ENCODE results near the gene ZNF69.
"Not testable (repeated sequence)": the region's sequence is repeated elsewhere in the genome, so short reads cannot be mapped to it uniquely, and the experiment has no call there.

Gene ZNF69

GRCh38 chr19:11887234-11887610 lies 360 bp upstream of the ZNF69 start:
- TF ChIP-seq, protein P1, sequence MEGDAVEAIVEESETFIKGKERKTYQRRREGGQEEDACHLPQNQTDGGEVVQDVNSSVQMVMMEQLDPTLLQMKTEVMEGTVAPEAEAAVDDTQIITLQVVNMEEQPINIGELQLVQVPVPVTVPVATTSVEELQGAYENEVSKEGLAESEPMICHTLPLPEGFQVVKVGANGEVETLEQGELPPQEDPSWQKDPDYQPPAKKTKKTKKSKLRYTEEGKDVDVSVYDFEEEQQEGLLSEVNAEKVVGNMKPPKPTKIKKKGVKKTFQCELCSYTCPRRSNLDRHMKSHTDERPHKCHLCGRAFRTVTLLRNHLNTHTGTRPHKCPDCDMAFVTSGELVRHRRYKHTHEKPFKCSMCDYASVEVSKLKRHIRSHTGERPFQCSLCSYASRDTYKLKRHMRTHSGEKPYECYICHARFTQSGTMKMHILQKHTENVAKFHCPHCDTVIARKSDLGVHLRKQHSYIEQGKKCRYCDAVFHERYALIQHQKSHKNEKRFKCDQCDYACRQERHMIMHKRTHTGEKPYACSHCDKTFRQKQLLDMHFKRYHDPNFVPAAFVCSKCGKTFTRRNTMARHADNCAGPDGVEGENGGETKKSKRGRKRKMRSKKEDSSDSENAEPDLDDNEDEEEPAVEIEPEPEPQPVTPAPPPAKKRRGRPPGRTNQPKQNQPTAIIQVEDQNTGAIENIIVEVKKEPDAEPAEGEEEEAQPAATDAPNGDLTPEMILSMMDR (IDR thresholded peaks at IDR 0.05): no peak
- no peaks in the 10 kb centered on the region for H3K9me3 ChIP-seq
- H3K27ac ChIP-seq: peak overlapping the region; percentile 93 to 95
- no peak for DNase-seq
- H3K4me3 ChIP-seq: peak overlapping the region; percentile 75 to 87
- H3K4me1 ChIP-seq: peaks cover 0 to 17% (median 7%) of the 10 kb centered on the region in 4 donors
- intact Hi-C loops (cut with DNase I; ENCODE audit: low total_unique reads): loop anchor here (10.0 kb wide), 1 partner anchor 92 kb away; the partner anchor contains the start of gene ZNF491
- H3K36me3 ChIP-seq: no peaks in the 10 kb centered on the region
- H3K27me3 ChIP-seq: no peaks in the 10 kb centered on the region

GRCh38 chr19:11889901-11890300 lies 2.3 kb downstream of the ZNF69 start:
- not testable (repeated sequence) for H3K9me3 ChIP-seq, H3K4me3 ChIP-seq, H3K36me3 ChIP-seq, H3K27me3 ChIP-seq, H3K27ac ChIP-seq, DNase-seq
- H3K4me1 ChIP-seq: peaks cover 0 to 17% (median 7%) of the 10 kb centered on the region in 4 donors
- intact Hi-C loops (cut with DNase I; ENCODE audit: low total_unique reads): loop anchor here (10.0 kb wide), 1 partner anchor 95 kb away; the partner anchor contains the start of gene ZNF491

GRCh38 chr19:11890634-11891033 lies 3.1 kb downstream of the ZNF69 start:
- Histone ChIP-seq H3K27me3 (no peaks in the 10 kb centered on the region), H3K4me3 (no peak overlapping the region), H3K9me3 (no peaks in the 10 kb centered on the region), H3K4me1 (peaks cover 0 to 17% (median 7%) of the 10 kb centered on the region in 4 donors), H3K36me3 (peaks cover 0 to 12% (median 8%) of the 10 kb centered on the region in 3 donors), H3K27ac (no peak overlapping the region)
- TF ChIP-seq, protein P1 (IDR thresholded peaks at IDR 0.05): no peak
- DNase-seq: no peak
- intact Hi-C loops (cut with DNase I; ENCODE audit: low total_unique reads): no loop called here

GRCh38 chr19:11894851-11895250 lies 7.3 kb downstream of the ZNF69 start:
- peaks cover 14 to 29% (median 16%) of the 10 kb centered on the region in 3 donors for H3K36me3 ChIP-seq
- H3K9me3 ChIP-seq: peaks cover 0 to 16% (median 13%) of the 10 kb centered on the region in 3 donors
- H3K27ac ChIP-seq: no peak overlapping the region
- no peaks in the 10 kb centered on the region for H3K27me3 ChIP-seq
- no peak for DNase-seq
- intact Hi-C loops (cut with DNase I; ENCODE audit: low total_unique reads): no loop called here
- TF ChIP-seq, protein P1 (IDR thresholded peaks at IDR 0.05): no peak
- H3K4me3 ChIP-seq: no peak overlapping the region
- no peaks in the 10 kb centered on the region for H3K4me1 ChIP-seq

- TF ChIP-seq, protein P1 (IDR thresholded peaks at IDR 0.05): no peak
- intact Hi-C loops (cut with DNase I; ENCODE audit: low total_unique reads): no loop called here
- H3K9me3 ChIP-seq: peaks cover 18 to 87% (median 79%) of the 10 kb centered on the region in 3 donors
- H3K27me3 ChIP-seq: no peaks in the 10 kb centered on the region
- no peak overlapping the region for H3K4me3 ChIP-seq
- no peaks in the 10 kb centered on the region for H3K4me1 ChIP-seq
- no peak for DNase-seq
- peaks cover 55 to 88% (median 80%) of the 10 kb centered on the region in 3 donors for H3K36me3 ChIP-seq
- no peak overlapping the region for H3K27ac ChIP-seq
Observed at GRCh38 chr19:11902228-11902627, 14.6 kb downstream of the ZNF69 start.

DNA sequence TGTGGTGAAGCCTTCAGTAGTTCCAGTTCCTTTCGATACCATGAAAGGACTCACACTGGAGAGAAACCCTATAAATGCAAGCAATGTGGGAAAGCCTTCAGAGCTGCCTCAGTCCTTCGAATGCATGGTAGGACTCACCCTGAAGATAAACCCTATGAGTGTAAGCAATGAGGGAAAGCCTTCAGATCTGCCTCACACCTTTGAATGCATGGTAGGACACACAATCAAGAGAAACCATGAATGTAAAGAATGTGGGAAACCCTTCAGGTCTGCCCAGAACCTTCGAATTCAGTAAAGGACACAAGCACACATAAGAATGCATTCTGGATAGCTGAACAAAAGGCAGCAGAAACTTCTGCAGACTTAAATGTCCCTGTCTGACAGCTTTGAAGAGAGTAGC lies 18.3 kb downstream of the ZNF69 start:
- Histone ChIP-seq H3K36me3 (peaks cover 51 to 61% (median 60%) of the 10 kb centered on the region in 3 donors), H3K4me1 (no peaks in the 10 kb centered on the region), H3K27ac (no peak overlapping the region), H3K27me3 (no peaks in the 10 kb centered on the region), H3K4me3 (no peak overlapping the region), H3K9me3 (peaks cover 18 to 96% (median 77%) of the 10 kb centered on the region in 3 donors)
- intact Hi-C loops (cut with DNase I; ENCODE audit: low total_unique reads): no loop called here
- no peak for DNase-seq
- TF ChIP-seq, protein P1 (IDR thresholded peaks at IDR 0.05): no peak

DNA sequence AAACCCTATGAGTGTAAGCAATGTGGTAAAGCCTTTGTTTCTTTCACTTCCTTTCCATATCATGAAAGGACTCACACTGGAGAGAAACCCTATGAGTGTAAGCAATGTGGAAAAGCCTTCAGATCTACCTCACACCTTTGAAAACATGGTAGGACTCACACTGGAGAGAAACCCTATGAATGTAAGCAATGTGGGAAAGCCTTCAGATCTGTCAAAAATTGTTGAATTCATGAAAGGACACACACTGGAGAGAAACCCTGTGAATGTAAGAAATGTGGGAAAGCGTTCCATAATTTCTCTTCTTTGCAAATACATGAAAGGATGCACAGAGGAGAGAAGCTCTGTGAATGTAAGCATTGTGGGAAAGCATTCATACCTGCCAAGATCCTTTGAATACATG lies 24.4 kb downstream of the ZNF69 start:
- peaks cover 12 to 28% (median 18%) of the 10 kb centered on the region in 3 donors for H3K36me3 ChIP-seq
- H3K27ac ChIP-seq; DNase-seq; intact Hi-C loops (cut with DNase I; ENCODE audit: low total_unique reads); H3K4me3 ChIP-seq; H3K4me1 ChIP-seq; H3K27me3 ChIP-seq: not testable (repeated sequence)
- H3K9me3 ChIP-seq: peaks cover 0 to 84% (median 63%) of the 10 kb centered on the region in 3 donors

GRCh38 chr19:11914417-11915051 lies 27.0 kb downstream of the ZNF69 start:
- H3K36me3 ChIP-seq: peaks cover 12 to 27% (median 18%) of the 10 kb centered on the region in 3 donors
- H3K27me3 ChIP-seq; DNase-seq; H3K4me3 ChIP-seq; H3K4me1 ChIP-seq; H3K27ac ChIP-seq; intact Hi-C loops (cut with DNase I; ENCODE audit: low total_unique reads): not testable (repeated sequence)
- peaks cover 0 to 62% (median 51%) of the 10 kb centered on the region in 3 donors for H3K9me3 ChIP-seq

Data from tibial artery (tissue), 4 donors.